Vagina (tissue), 2 donors: Measurements from ENCODE around the gene FST.

Experiments
- CTCF ChIP-seq, 3 experiments: fragments of 450-650 bp in 2 of 3; fragments of 200-600 bp in 1 of 3; sonication (generic) in 1 of 3; IDR thresholded peaks; one replicate each; pipeline ENCODE4 v1.5.1; 2017 to 2019; ENCODE audit warnings: antibody characterized with exemption in 3 of 3, mild to moderate bottlenecking in 2 of 3, moderate library complexity in 2 of 3
- POLR2AphosphoS5 ChIP-seq, 2 donors: sonication (generic); formaldehyde crosslinking; IDR thresholded peaks; one replicate each; pipeline ENCODE4 v1.9.0; 2017; ENCODE audit warnings: antibody characterized with exemption in 2 of 2, mild to moderate bottlenecking in 2 of 2, low read depth in 1 of 2; ENCODE audit not compliant: insufficient read depth in 1 of 2

GRCh38 chr5:53482717-53483638, 2.5 kb downstream of the FST start:
- no peak for TF ChIP-seq CTCF (IDR thresholded peaks at IDR 0.05)
- TF ChIP-seq POLR2AphosphoS5 (IDR thresholded peaks at IDR 0.05; ENCODE audit: insufficient read depth in 1 of 2, low read depth in 1 of 2): no peak
